ENCODE results near the gene ADAMTS8.

GRCh38 chr11:130439160-130439519 lies 10.7 kb upstream of the ADAMTS8 start:
- no peak for TF ChIP-seq CTCF (conservative IDR thresholded peaks at IDR 0.05; ENCODE audit: low read depth, low read length)
- TF ChIP-seq EZH2phosphoT487 (IDR thresholded peaks at IDR 0.05; ENCODE audit: borderline replicate concordance, low read length) = no peak

Measured in PC-3 (cell line).